GM23248 (cell line): Measurements from ENCODE around the gene KLHDC8A. TPM values are rescaled to one million over a fixed set of nuclear protein-coding genes. Genes with fewer than 3 reads are reported as not detected.
"Not testable (repeated sequence)": the region's sequence is repeated elsewhere in the genome, so short reads cannot be mapped to it uniquely, and the experiment has no call there.

Source experiments
- DNase-seq: peaks from one replicate; pipeline ENCODE4 v3.0.0-alpha.2; 2015
- H2AFZ ChIP-seq: fragments of 200-600 bp; sonication (generic); 2 replicates; pipeline ENCODE4 v1.6.1; 2016; ENCODE audit warnings: antibody characterized with exemption
- H3F3A ChIP-seq: fragments of 200-600 bp; sonication (generic); 2 replicates; pipeline ENCODE4 v1.6.1; 2016; ENCODE audit warnings: mild to moderate bottlenecking, antibody characterized with exemption, mixed run types; ENCODE audit not compliant: insufficient read depth
- H3K27ac ChIP-seq: fragments of 200-600 bp; sonication (generic); 2 replicates; pipeline ENCODE4 v1.5.1; 2016; ENCODE audit warnings: mild to moderate bottlenecking
- H3K27me3 ChIP-seq: fragments of 200-600 bp; sonication (generic); replicated peaks from 2 replicates; pipeline ENCODE4 v1.6.1; 2016; ENCODE audit warnings: mild to moderate bottlenecking; ENCODE audit not compliant: insufficient read depth
- H3K36me3 ChIP-seq: fragments of 200-600 bp; sonication (generic); 2 replicates; pipeline ENCODE4 v1.6.1; 2016; ENCODE audit warnings: low read depth, mild to moderate bottlenecking
- H3K4me1 ChIP-seq: fragments of 200-600 bp; sonication (generic); 2 replicates; pipeline ENCODE4 v1.6.1; 2016; ENCODE audit warnings: mild to moderate bottlenecking; ENCODE audit not compliant: insufficient read depth
- H3K4me2 ChIP-seq: fragments of 200-600 bp; sonication (generic); one replicate; pipeline ENCODE4 v1.6.1; 2016; ENCODE audit warnings: mild to moderate bottlenecking; ENCODE audit not compliant: unreplicated experiment
- H3K4me3 ChIP-seq: fragments of 200-600 bp; sonication (generic); 2 replicates; pipeline ENCODE4 v1.5.1; 2016; ENCODE audit warnings: mild to moderate bottlenecking
- H3K79me2 ChIP-seq: fragments of 200-600 bp; sonication (generic); 2 replicates; pipeline ENCODE4 v1.6.1; 2016; ENCODE audit warnings: mild to moderate bottlenecking; ENCODE audit not compliant: insufficient read depth
- H3K9ac ChIP-seq: fragments of 200-600 bp; sonication (generic); 2 replicates; pipeline ENCODE4 v1.6.1; 2016; ENCODE audit warnings: mild to moderate bottlenecking
- H3K9me2 ChIP-seq: fragments of 200-600 bp; sonication (generic); 2 replicates; pipeline ENCODE4 v1.6.1; 2016; ENCODE audit warnings: mixed run types, mild to moderate bottlenecking, moderate library complexity; ENCODE audit not compliant: insufficient read depth
- H3K9me3 ChIP-seq: fragments of 200-600 bp; sonication (generic); one replicate; pipeline ENCODE4 v1.6.1; 2017; ENCODE audit warnings: low read depth
- H4K20me1 ChIP-seq: fragments of 200-600 bp; sonication (generic); 2 replicates; pipeline ENCODE4 v1.6.0; 2016; ENCODE audit not compliant: insufficient read depth
- EZH2 ChIP-seq: fragments of 200-600 bp; sonication (generic); IDR thresholded peaks from 2 replicates; pipeline ENCODE4 v1.6.1; 2018; ENCODE audit warnings: antibody characterized with exemption, mild to moderate bottlenecking; ENCODE audit not compliant: insufficient read depth, poor library complexity, severe bottlenecking
- EZH2phosphoT487 ChIP-seq: fragments of 200-600 bp; sonication (generic); IDR thresholded peaks from 2 replicates; pipeline ENCODE4 v1.6.1; 2018; ENCODE audit warnings: antibody characterized with exemption, moderate library complexity, mild to moderate bottlenecking, low read depth; ENCODE audit not compliant: insufficient read depth
- WGBS, 2 experiments: methylation state at CpG; one replicate each; pipeline ENCODE4 v1.1.6; 2015 to 2017; ENCODE audit warnings: low lambda C conversion rate in 2 of 2, low coverage in 1 of 2; ENCODE audit errors: missing lambda C conversion rate in 2 of 2; 5-methylcytosine and 5-hydroxymethylcytosine counted together
- in situ Hi-C: fragments of 300-500 bp; cut with MboI; formaldehyde crosslinking; loops from 2 replicates; pipeline ENCODE4 v1.15.0; 2020
- polyA plus RNA-seq: library from polyadenylated mRNA; unstranded; fragments of >200 nt; fragmentation: Nextera tagmentation; extraction: Ambion mirVana; gene quantifications from 2 replicates; pipeline ENCODE4 v1.2.1, GENCODE V29; 2016
- total RNA-seq: library from RNA; depleted of rRNA; stranded (reverse); fragments of >200 nt; shearing (Covaris generic); gene quantifications from 2 replicates; pipeline ENCODE4 v1.2.3, GENCODE V29; 2014

The KLHDC8A gene
- total and polyA plus RNA-seq, 2 experiments from 2014 or later: not detected

GRCh38 chr1:205301842-205302588 is 54.7 kb downstream of the KLHDC8A start:
- Histone ChIP-seq H3K4me2 (peak overlapping the region; percentile 84), H3K36me3 (peaks cover 4% of the 10 kb centered on the region; the same call in 1 of the 2 replicates), H3K4me3 (no peak overlapping the region), H3F3A (peaks cover 52% of the 10 kb centered on the region), H3K27ac (peak overlapping the region; percentile 95), H3K79me2 (no peaks in the 10 kb centered on the region), H4K20me1 (no peaks in the 10 kb centered on the region), H2AFZ (no peak overlapping the region), H3K4me1 (peaks cover 61% of the 10 kb centered on the region), H3K9ac (peak overlapping the region; percentile 72), H3K9me3 (no peaks in the 10 kb centered on the region), H3K27me3 (no peaks in the 10 kb centered on the region), H3K9me2 (no peaks in the 10 kb centered on the region)
- TF ChIP-seq EZH2phosphoT487: no peak
- no peak for TF ChIP-seq EZH2
- in situ Hi-C loops: no loop called here
- DNase-seq: peak; percentile 53
- whole genome bisulfite sequencing, 2 experiments: 77 to 82% methylated on average over 5 to 6 of the region's 6 CpGs

DNA sequence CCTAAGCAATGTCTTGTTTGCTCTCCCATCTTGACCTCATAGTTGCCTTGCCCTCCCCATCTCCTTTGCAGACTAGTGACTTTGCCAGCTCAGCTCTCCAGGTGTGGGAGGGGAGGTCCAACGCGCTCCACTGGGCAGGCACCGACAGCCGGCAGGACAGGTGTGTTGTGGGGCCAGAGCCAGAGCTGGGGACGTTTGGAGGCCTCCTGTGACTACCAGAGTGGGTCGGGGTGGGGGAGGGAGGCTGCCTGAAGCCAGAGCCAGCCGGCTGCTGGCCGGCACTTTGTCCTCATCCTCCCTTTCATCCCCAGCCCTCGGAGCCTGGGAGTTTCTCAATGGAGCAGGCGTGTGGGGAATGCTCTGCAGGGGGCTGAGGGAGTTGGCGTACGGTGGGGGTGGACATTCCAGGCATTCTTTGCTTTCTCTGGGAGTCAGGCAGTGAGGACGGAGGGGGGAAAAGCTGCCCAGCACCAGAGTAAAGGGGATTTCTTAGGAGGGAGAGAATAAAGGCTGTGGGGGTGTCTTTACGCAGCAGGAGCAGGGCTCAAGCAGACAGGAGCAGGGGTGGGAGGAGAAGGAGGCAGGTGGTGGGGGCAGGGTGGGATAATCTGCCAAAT is 55.4 kb downstream of the KLHDC8A start:
- Histone ChIP-seq H3K79me2 (no peaks in the 10 kb centered on the region), H3K9ac (peak overlapping the region; percentile 72), H3K9me3 (no peaks in the 10 kb centered on the region), H2AFZ (peak overlapping the region; percentile 47; the same call in 1 of the 2 replicates), H3K4me1 (peaks cover 63% of the 10 kb centered on the region), H3K4me2 (peak overlapping the region; percentile 84), H3K4me3 (no peak overlapping the region), H3K9me2 (no peaks in the 10 kb centered on the region), H3K27me3 (no peaks in the 10 kb centered on the region), H3F3A (peaks cover 53% of the 10 kb centered on the region), H4K20me1 (no peaks in the 10 kb centered on the region), H3K27ac (peak overlapping the region; percentile 95), H3K36me3 (no peaks in the 10 kb centered on the region; the same call in 1 of the 2 replicates)
- in situ Hi-C loops: no loop called here
- DNase-seq: peak; percentile 86
- WGBS, 2 experiments: 20% methylated on average over 13 to 14 of the region's 14 CpGs
- no peak for TF ChIP-seq EZH2phosphoT487
- TF ChIP-seq EZH2: no peak

GRCh38 chr1:205300149-205300548 is 56.6 kb downstream of the KLHDC8A start:
- H3K9ac ChIP-seq: peak overlapping the region; percentile 72
- H3K36me3 ChIP-seq: no peaks in the 10 kb centered on the region; the same call in 1 of the 2 replicates
- no peak for DNase-seq
- no peaks in the 10 kb centered on the region for H3K27me3 ChIP-seq
- H4K20me1 ChIP-seq: no peaks in the 10 kb centered on the region
- H2AFZ ChIP-seq: no peak overlapping the region
- no peaks in the 10 kb centered on the region for H3K79me2 ChIP-seq
- 85 to 87% methylated on average over 9 of the region's 9 CpGs for WGBS, 2 experiments
- no peak for TF ChIP-seq EZH2
- TF ChIP-seq EZH2phosphoT487: no peak
- H3K27ac ChIP-seq: peak overlapping the region; percentile 95
- peaks cover 50% of the 10 kb centered on the region for H3F3A ChIP-seq
- in situ Hi-C loops: no loop called here
- peak overlapping the region; percentile 0 for H3K4me2 ChIP-seq
- H3K9me2 ChIP-seq: no peaks in the 10 kb centered on the region
- H3K9me3 ChIP-seq: no peaks in the 10 kb centered on the region
- H3K4me3 ChIP-seq: no peak overlapping the region
- peaks cover 67% of the 10 kb centered on the region for H3K4me1 ChIP-seq

DNA sequence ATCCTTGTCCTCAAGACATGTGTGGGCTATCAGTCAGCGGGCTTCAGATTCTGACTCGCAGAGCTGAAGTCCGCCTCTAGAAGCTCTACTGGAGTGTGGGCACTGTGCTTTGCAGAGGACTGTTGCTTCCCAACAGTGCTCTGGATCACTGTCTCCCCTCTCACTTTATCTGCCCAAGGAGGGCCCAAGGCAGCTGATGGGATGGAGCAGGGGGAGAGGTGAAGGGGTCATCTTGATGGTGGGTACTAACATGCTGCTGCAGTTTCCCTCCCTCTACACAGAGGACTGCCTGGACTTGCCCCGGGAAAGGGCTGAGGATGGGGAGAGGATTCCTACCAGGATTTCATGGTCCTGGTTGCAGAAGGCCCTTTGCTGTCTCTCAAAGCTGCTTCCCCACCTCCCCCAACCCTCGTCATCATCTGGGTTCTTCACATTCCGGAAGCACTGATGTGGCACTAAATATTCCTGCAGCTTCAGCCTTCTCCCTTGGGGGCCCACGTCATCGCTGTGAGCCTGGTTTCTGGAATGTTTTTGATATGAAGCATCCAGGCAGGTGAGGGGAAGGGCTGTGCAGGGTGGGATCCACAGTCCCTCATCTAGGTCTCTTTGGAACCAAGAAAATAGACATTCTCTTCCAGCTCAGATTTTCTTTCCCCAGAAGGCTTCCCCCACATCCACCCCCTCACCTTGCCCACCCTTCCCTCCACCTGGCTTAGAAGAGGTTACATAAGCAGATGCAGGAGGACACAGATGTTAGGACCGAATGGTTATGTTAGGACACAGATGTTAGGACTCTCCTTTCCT is 58.3 kb downstream of the KLHDC8A start:
- H3K9me3 ChIP-seq: no peaks in the 10 kb centered on the region
- DNase-seq: peak; percentile 98
- H3K9me2 ChIP-seq: no peaks in the 10 kb centered on the region
- no peaks in the 10 kb centered on the region for H3K36me3 ChIP-seq
- peak overlapping the region; percentile 72 for H3K9ac ChIP-seq
- H4K20me1 ChIP-seq: no peaks in the 10 kb centered on the region
- H2AFZ ChIP-seq: peak overlapping the region; percentile 53
- TF ChIP-seq EZH2phosphoT487: no peak
- TF ChIP-seq EZH2: no peak
- no peaks in the 10 kb centered on the region for H3K27me3 ChIP-seq
- WGBS, 2 experiments: 23 to 27% methylated on average over 9 of the region's 9 CpGs
- H3F3A ChIP-seq: peaks cover 56% of the 10 kb centered on the region
- H3K27ac ChIP-seq: peak overlapping the region; percentile 93
- H3K4me3 ChIP-seq: peak overlapping the region; percentile 22
- peaks cover 78% of the 10 kb centered on the region for H3K4me1 ChIP-seq
- no peaks in the 10 kb centered on the region for H3K79me2 ChIP-seq
- in situ Hi-C loops: no loop called here
- peak overlapping the region; percentile 65 for H3K4me2 ChIP-seq

DNA sequence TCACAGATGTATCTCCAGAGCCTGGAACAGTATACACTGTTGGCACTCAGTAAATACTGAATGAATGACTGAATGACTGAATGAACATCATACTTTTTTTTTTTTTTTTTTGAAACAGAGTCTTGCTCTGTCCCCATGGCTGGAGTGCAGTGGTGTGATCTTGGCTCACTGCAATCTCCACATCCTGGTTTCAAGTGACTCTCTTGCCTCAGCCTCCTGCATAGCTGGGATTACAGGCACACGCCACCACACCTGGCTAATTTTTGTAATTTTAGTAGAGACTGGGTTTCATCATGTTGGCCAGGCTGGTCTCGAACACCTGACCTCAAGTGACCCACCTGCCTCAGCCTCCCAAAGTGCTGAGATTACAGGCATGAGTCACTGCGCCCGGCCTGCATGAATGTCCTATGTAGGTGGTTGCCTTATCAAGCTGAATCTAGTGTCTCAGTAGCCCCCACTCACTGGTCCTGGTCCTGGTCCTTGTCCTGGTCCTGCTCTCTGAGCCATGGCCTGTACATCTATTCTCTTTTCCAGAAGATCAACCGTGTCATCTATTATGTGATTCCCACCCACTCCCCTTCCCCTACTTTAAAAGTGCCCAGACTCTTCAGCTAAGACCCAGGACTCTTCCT is 59.1 kb downstream of the KLHDC8A start:
- H3K9me3 ChIP-seq, DNase-seq, H3K36me3 ChIP-seq, in situ Hi-C loops, H4K20me1 ChIP-seq, H3K79me2 ChIP-seq, H3K27me3 ChIP-seq, H3K9me2 ChIP-seq: not testable (repeated sequence)
- Histone ChIP-seq H3K9ac (peak overlapping the region; percentile 72), H3K27ac (peak overlapping the region; percentile 93), H3K4me3 (peak overlapping the region; percentile 22; the same call in 1 of the 2 replicates), H3K4me2 (peak overlapping the region; percentile 65), H3K4me1 (peaks cover 79% of the 10 kb centered on the region), H2AFZ (peak overlapping the region; percentile 53), H3F3A (peaks cover 57% of the 10 kb centered on the region)
- WGBS, 2 experiments: 77 to 82% methylated on average over 5 of the region's 5 CpGs
